Osteoblast (primary cell): ENCODE results near the gene CELF1. TPM values are rescaled to one million over a fixed set of nuclear protein-coding genes. Genes with fewer than 3 reads are reported as not detected.

Experiments used
- DNase-seq: peaks from one replicate; pipeline ENCODE4 v3.0.0; 2011; ENCODE audit warnings: low spot score, mixed read lengths; ENCODE audit not compliant: insufficient read length; ENCODE audit errors: missing footprints
- H2AFZ ChIP-seq: 2 replicates; pipeline ENCODE4 v1.6.0; 2011; ENCODE audit warnings: mild to moderate bottlenecking, low read length
- H3K27ac ChIP-seq: 2 replicates; pipeline ENCODE4 v1.5.1; 2011; ENCODE audit warnings: mild to moderate bottlenecking, low read depth, low read length, moderate library complexity
- H3K27me3 ChIP-seq: 2 replicates; pipeline ENCODE4 v1.6.0; 2012; ENCODE audit warnings: mild to moderate bottlenecking, control low read depth, inconsistent platforms, low read length, moderate library complexity; ENCODE audit not compliant: insufficient read depth
- H3K36me3 ChIP-seq: 2 replicates; pipeline ENCODE4 v1.5.1; 2011; ENCODE audit warnings: mild to moderate bottlenecking, low read length, control low read depth, moderate library complexity; ENCODE audit not compliant: insufficient read depth
- H3K4me1 ChIP-seq: 2 replicates; pipeline ENCODE4 v1.5.1; 2011; ENCODE audit warnings: mild to moderate bottlenecking, low read length, control low read depth, moderate library complexity; ENCODE audit not compliant: insufficient read depth
- H3K4me2 ChIP-seq: 2 replicates; pipeline ENCODE4 v1.6.0; 2011; ENCODE audit warnings: mild to moderate bottlenecking, low read length; ENCODE audit not compliant: insufficient read depth
- H3K4me3 ChIP-seq: fragments of 200-600 bp; sonication (generic); 3 replicates; pipeline ENCODE4 v1.5.1; 2012; ENCODE audit warnings: mild to moderate bottlenecking, low read length, inconsistent platforms; ENCODE audit not compliant: insufficient read depth
- H3K79me2 ChIP-seq: 2 replicates; pipeline ENCODE4 v1.6.0; 2012; ENCODE audit warnings: mild to moderate bottlenecking, low read length, control low read depth, inconsistent platforms; ENCODE audit not compliant: insufficient read depth
- H3K9me3 ChIP-seq: 2 replicates; pipeline ENCODE4 v1.5.1; 2011; ENCODE audit warnings: low read depth, low read length, control low read depth
- H4K20me1 ChIP-seq: 2 replicates; pipeline ENCODE4 v1.6.0; 2012; ENCODE audit warnings: mild to moderate bottlenecking, low read length, control low read depth; ENCODE audit not compliant: insufficient read depth
- total RNA-seq: library from RNA; depleted of rRNA; stranded (reverse); fragments of >200 nt; gene quantifications from 2 replicates; pipeline ENCODE4 v1.2.3, GENCODE V29; 2012
- TF ChIP-seq, protein P1 (sequence below): IDR thresholded peaks from 2 replicates; pipeline ENCODE4 v1.5.1; 2011; ENCODE audit warnings: mild to moderate bottlenecking, low read depth, low read length, moderate library complexity; ENCODE audit errors: extremely low read depth

The CELF1 gene
- total RNA-seq = 136 and 148 TPM in 2 replicates

DNA sequence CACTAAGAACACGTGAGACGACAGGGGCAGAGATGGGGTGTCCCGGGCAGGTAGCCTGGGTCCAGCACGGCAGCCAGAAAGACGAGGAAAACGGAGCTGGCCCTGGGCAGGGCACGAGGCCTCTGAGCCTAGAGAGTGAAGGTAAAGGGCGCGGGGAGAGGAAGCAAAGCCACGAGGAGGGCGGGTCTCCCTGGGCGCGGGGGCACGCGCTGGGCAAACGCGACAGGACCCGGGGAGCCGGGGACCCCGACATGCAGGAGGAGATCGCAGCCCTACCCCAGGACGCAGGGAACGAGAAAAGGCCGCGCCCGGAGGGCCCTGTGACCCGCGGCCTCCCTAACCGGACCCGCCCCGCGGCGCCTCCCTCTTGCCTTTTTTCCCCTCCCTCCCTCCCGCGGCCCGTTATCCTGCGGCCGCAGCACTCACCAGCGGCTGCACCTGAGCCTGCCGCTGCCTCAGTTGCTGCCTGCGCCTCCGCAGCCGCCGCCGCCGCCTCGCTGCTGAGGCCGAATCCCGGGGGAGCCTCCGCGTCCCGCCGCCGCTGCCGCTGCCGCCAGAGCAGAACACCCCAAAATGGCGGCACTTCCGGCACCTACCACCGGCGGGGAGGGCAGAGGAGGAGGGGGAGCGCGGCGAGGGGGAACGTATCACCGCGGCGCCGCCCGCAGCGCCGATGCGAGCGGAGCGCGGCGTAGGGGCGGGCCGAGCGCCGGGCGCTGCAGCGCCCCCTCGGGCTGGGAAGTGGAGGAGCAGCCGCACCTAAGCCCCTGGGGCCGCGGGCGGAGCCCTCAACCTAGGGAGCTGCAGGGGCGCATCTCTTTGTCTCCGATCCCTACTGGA is at the start of gene CELF1:
CELF1 (minus strand) TSS at position 567 of the 840 bp plus-strand sequence. CDS start 53,609 bp downstream, outside the sequence.
- Histone ChIP-seq H4K20me1 (peaks cover 29% of the 10 kb centered on the region), H2AFZ (peak within 1 kb of the TSS; percentile 98), H3K79me2 (peaks cover 52% of the 10 kb centered on the region), H3K27me3 (no peaks in the 10 kb centered on the region), H3K9me3 (no peaks in the 10 kb centered on the region), H3K4me3 (peak within 1 kb of the TSS; percentile 97), H3K36me3 (peaks cover 3% of the 10 kb centered on the region), H3K4me1 (peaks cover 15% of the 10 kb centered on the region), H3K27ac (peak within 1 kb of the TSS; percentile 88), H3K4me2 (peak within 1 kb of the TSS; percentile 90)
- TF ChIP-seq, protein P1, sequence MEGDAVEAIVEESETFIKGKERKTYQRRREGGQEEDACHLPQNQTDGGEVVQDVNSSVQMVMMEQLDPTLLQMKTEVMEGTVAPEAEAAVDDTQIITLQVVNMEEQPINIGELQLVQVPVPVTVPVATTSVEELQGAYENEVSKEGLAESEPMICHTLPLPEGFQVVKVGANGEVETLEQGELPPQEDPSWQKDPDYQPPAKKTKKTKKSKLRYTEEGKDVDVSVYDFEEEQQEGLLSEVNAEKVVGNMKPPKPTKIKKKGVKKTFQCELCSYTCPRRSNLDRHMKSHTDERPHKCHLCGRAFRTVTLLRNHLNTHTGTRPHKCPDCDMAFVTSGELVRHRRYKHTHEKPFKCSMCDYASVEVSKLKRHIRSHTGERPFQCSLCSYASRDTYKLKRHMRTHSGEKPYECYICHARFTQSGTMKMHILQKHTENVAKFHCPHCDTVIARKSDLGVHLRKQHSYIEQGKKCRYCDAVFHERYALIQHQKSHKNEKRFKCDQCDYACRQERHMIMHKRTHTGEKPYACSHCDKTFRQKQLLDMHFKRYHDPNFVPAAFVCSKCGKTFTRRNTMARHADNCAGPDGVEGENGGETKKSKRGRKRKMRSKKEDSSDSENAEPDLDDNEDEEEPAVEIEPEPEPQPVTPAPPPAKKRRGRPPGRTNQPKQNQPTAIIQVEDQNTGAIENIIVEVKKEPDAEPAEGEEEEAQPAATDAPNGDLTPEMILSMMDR = peak; percentile 72
- peak; percentile 97 for DNase-seq

DNA sequence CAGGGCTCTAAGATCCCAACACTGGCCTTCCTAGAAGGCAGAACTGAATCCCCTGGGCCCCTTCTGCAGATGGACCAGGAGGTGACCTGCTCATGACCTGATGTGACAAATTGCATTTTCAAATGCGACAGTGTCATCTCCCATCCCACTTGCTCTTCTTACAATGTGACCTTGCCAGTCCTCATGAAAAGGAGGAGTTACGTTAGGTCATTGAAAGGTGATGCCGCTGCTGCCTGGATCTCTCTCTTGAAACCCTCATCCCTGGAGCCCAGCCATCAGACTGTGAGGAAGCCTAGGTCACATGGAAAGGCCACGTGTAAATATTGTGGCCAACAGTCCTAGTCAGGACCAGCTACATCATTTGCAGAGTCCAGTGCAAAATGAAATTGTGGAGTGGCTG is 47.0 kb upstream of the CELF1 start:
- Histone ChIP-seq H3K27ac (no peak overlapping the region), H3K4me1 (peaks cover 4% of the 10 kb centered on the region), H3K4me3 (no peak overlapping the region), H4K20me1 (no peaks in the 10 kb centered on the region), H2AFZ (no peak overlapping the region), H3K4me2 (no peak overlapping the region), H3K79me2 (no peaks in the 10 kb centered on the region), H3K36me3 (no peaks in the 10 kb centered on the region), H3K27me3 (peaks cover 11% of the 10 kb centered on the region), H3K9me3 (no peaks in the 10 kb centered on the region)
- TF ChIP-seq, protein P1 = no peak
- DNase-seq = peak; percentile 29

DNA sequence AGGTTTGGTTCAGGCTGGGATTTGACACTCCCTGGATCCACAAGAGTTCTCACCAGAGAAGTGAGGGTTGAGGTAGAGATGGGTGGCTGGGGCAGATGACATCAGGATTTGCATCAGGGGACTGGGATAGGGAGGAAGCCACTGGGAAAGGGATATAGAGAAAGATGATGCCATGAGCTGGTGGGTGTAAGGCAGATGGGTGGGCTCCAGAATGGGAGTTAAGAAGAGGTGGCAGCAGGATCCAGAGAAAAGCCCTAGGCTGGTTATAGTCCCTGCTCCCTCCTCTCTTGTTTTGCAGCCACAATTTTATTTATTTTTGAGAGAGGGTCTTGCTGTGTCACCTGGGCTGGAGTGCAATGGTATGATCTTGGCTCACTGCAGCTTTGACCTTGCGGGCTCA is 43.0 kb upstream of the CELF1 start:
- no peaks in the 10 kb centered on the region for H3K4me1 ChIP-seq
- H3K36me3 ChIP-seq = no peaks in the 10 kb centered on the region
- H2AFZ ChIP-seq = no peak overlapping the region
- peak; percentile 72 for DNase-seq
- H3K4me3 ChIP-seq = no peak overlapping the region
- peaks cover 42% of the 10 kb centered on the region for H3K27me3 ChIP-seq
- H3K27ac ChIP-seq = no peak overlapping the region
- H3K9me3 ChIP-seq = no peaks in the 10 kb centered on the region
- TF ChIP-seq, protein P1 = no peak
- no peaks in the 10 kb centered on the region for H3K79me2 ChIP-seq
- H4K20me1 ChIP-seq = peaks cover 4% of the 10 kb centered on the region
- no peak overlapping the region for H3K4me2 ChIP-seq

DNA sequence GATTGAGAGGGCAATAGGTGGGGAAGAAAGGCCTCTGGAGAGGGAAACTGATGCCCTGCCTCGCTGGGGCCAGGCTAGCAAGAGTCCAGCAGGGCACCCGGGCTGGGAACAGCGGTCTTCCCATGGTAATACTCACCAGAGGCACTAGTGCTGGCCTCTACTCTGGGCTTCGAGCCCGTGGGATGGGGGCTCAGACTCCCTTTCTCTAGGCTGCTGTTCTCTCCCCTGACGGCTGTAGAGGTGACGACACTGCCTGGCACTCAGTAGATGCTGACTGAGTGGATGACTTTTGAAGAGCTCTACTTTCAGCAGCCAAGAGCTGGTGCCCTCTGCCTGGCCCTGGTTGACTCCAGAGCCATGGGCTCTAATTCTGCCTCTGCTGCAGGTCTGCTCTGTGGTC is 42.1 kb upstream of the CELF1 start:
- Histone ChIP-seq H4K20me1 (peaks cover 4% of the 10 kb centered on the region), H3K4me2 (no peak overlapping the region), H3K27me3 (peaks cover 51% of the 10 kb centered on the region), H2AFZ (no peak overlapping the region), H3K4me1 (no peaks in the 10 kb centered on the region), H3K27ac (no peak overlapping the region), H3K9me3 (no peaks in the 10 kb centered on the region), H3K79me2 (no peaks in the 10 kb centered on the region), H3K36me3 (no peaks in the 10 kb centered on the region), H3K4me3 (no peak overlapping the region)
- DNase-seq = peak; percentile 59
- TF ChIP-seq, protein P1 = no peak
